ENCODE data around the gene DPP7.

DPP7 gene

DNA sequence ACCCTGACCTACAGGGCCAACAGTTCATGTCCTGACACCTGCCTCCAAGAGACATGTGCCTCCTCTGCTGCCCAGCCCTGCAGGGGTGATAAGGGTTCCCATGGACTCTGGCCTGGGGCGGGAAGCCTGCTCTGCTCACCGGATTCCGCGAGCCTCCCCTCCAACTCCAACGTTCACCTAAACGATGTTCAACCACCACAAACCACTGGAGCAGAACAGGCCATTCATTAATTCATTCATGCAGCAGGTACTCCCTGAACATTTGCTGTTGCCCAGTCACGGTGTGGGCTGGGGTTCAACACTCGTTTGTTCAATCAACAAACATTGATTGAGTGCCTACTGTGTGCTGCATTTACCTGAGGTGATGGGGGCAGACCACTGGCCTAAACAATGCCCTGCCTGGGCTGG lies 40.5 kb downstream of the DPP7 start:
- TF ChIP-seq SIN3A (IDR thresholded peaks at IDR 0.05; ENCODE audit: borderline replicate concordance, insufficient read depth, low read length) (no peak), TAF1 (IDR thresholded peaks at IDR 0.05; ENCODE audit: borderline replicate concordance, insufficient read depth, low read length) (no peak), FOXP2 (optimal IDR thresholded peaks at IDR 0.05; ENCODE audit: borderline replicate concordance, extremely low read depth, extremely low read length, insufficient read depth) (no peak), POLR2AphosphoS5 (IDR thresholded peaks at IDR 0.05; ENCODE audit: low read depth, low read length) (no peak)
- TF ChIP-seq, protein P1, sequence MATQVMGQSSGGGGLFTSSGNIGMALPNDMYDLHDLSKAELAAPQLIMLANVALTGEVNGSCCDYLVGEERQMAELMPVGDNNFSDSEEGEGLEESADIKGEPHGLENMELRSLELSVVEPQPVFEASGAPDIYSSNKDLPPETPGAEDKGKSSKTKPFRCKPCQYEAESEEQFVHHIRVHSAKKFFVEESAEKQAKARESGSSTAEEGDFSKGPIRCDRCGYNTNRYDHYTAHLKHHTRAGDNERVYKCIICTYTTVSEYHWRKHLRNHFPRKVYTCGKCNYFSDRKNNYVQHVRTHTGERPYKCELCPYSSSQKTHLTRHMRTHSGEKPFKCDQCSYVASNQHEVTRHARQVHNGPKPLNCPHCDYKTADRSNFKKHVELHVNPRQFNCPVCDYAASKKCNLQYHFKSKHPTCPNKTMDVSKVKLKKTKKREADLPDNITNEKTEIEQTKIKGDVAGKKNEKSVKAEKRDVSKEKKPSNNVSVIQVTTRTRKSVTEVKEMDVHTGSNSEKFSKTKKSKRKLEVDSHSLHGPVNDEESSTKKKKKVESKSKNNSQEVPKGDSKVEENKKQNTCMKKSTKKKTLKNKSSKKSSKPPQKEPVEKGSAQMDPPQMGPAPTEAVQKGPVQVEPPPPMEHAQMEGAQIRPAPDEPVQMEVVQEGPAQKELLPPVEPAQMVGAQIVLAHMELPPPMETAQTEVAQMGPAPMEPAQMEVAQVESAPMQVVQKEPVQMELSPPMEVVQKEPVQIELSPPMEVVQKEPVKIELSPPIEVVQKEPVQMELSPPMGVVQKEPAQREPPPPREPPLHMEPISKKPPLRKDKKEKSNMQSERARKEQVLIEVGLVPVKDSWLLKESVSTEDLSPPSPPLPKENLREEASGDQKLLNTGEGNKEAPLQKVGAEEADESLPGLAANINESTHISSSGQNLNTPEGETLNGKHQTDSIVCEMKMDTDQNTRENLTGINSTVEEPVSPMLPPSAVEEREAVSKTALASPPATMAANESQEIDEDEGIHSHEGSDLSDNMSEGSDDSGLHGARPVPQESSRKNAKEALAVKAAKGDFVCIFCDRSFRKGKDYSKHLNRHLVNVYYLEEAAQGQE (IDR thresholded peaks at IDR 0.05; ENCODE audit: insufficient read depth in 1 of 2, low read depth in 2 of 2, low read length in 2 of 2), result no peak

DNA sequence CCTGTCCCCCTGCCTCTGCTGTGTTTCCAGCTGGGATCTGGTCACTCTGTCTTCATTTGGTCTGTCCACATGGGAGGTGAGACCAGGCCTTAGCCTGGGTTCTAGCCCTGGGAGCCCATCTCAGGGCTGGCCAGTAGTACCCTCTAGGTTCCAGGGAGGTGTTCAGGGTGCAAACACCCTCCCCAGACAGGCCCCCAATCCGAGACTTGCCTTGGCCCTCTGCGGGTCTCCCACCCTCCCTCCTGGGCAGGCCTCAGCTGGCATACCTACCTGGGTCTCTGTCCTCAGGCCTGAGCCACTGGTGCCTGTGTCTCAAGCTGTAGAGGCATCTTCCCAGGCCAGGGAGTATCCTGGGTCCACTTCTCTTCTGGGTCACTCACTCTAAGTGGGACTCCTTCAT lies 43.3 kb downstream of the DPP7 start:
- TF ChIP-seq FOXP2 (optimal IDR thresholded peaks at IDR 0.05; ENCODE audit: borderline replicate concordance, extremely low read depth, extremely low read length, insufficient read depth), result no peak
- TF ChIP-seq SIN3A (IDR thresholded peaks at IDR 0.05; ENCODE audit: borderline replicate concordance, insufficient read depth, low read length), result no peak
- TF ChIP-seq POLR2AphosphoS5 (IDR thresholded peaks at IDR 0.05; ENCODE audit: low read depth, low read length), result no peak
- no peak for TF ChIP-seq TAF1 (IDR thresholded peaks at IDR 0.05; ENCODE audit: borderline replicate concordance, insufficient read depth, low read length)
- TF ChIP-seq, protein P1 (IDR thresholded peaks at IDR 0.05; ENCODE audit: insufficient read depth in 1 of 2, low read depth in 2 of 2, low read length in 2 of 2), result no peak

DNA sequence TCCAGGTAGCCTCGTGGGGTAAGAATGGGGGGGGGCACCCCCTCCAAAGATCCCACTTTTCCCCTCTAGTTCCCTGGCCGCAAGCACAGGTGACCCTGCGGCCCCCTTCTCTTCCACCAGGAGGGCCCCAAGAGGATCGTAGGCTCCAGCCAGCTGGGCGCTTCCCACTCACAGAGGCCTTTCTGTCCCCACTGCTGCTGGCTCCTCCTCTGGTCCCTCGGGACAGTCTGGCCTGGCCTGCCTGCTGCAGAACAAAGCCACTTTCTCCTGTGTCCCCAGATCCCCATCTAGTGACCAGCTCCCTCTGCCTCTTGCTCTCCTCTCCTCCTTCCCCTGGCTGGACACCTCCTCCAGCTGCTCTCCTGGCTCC lies 43.6 kb downstream of the DPP7 start:
- TF ChIP-seq FOXP2 (optimal IDR thresholded peaks at IDR 0.05; ENCODE audit: borderline replicate concordance, extremely low read depth, extremely low read length, insufficient read depth), result no peak
- TF ChIP-seq TAF1 (IDR thresholded peaks at IDR 0.05; ENCODE audit: borderline replicate concordance, insufficient read depth, low read length), result no peak
- TF ChIP-seq, protein P1 (IDR thresholded peaks at IDR 0.05; ENCODE audit: insufficient read depth in 1 of 2, low read depth in 2 of 2, low read length in 2 of 2), result no peak
- TF ChIP-seq SIN3A (IDR thresholded peaks at IDR 0.05; ENCODE audit: borderline replicate concordance, insufficient read depth, low read length), result no peak
- no peak for TF ChIP-seq POLR2AphosphoS5 (IDR thresholded peaks at IDR 0.05; ENCODE audit: low read depth, low read length)

DNA sequence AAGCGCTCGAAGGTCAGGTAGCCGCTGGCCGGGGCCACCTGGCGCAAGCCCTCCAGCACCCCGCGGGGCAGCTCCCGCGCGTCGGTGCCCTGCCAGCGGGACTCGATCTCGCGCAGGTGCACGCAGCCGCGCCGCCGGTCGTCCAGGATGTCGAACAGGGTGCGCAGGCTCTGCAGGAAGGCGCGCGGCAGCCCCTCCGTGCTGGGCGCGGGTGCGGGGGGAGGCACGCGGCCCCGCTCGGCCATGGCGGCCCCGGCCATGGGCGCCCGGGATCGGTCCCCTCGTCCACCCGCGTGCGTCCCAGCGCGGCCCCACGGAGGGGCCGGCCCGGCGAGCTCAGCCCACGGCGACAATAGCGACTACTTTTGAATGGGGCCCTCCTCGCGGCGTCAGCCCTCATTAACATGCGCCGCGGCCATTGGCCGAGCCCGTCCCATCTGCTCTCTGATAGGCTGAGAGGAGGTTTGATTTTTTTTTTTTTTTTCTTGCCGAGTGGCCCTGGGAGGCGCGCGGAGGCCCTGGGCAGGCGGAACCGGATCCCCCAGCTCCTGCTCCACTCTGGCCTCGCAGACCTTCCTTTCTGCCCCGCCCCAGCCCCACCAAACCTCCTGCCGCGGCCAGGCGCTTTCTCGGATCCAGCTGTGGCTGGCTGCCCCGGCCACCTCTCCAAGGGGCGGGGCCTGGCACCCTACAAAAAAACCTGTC lies 44.2 kb downstream of the DPP7 start, which contains the start of gene SAPCD2:
Gene SAPCD2 (minus strand): TSS at position 357 of the 705 bp plus-strand sequence. CDS start 97 bp downstream, at position 260.
- TF ChIP-seq, protein P1 (IDR thresholded peaks at IDR 0.05; ENCODE audit: insufficient read depth in 1 of 2, low read depth in 2 of 2, low read length in 2 of 2), result peak in 1 of 2 experiments; percentile 59; a peak in 1 of 4 replicates
- TF ChIP-seq SIN3A (IDR thresholded peaks at IDR 0.05; ENCODE audit: borderline replicate concordance, insufficient read depth, low read length) (no peak; the same call in 1 of the 2 replicates), TAF1 (IDR thresholded peaks at IDR 0.05; ENCODE audit: borderline replicate concordance, insufficient read depth, low read length) (peak; percentile 69; the same call in 1 of the 2 replicates), POLR2AphosphoS5 (IDR thresholded peaks at IDR 0.05; ENCODE audit: low read depth, low read length) (peak; percentile 80)

Data from PFSK-1 (cell line).